H9 (cell line): ENCODE results near the gene C12orf56. TPM values are rescaled to one million over a fixed set of nuclear protein-coding genes. Genes with fewer than 3 reads are reported as not detected.

Experiments
- DNase-seq: peaks from one replicate; pipeline ENCODE4 v3.0.0-alpha.2; 2017
- H2AFZ ChIP-seq: one replicate; pipeline ENCODE4 v1.6.1; 2013; ENCODE audit warnings: mild to moderate bottlenecking, low read length, control low read depth, moderate library complexity
- H2AK5ac ChIP-seq: 2 replicates; pipeline ENCODE4 v1.6.1; 2013; ENCODE audit warnings: low read length, control low read depth, mixed read lengths; ENCODE audit not compliant: insufficient read length
- H2BK120ac ChIP-seq: one replicate; pipeline ENCODE4 v1.6.1; 2013; ENCODE audit warnings: low read depth, mild to moderate bottlenecking, low read length, control low read depth, inconsistent platforms; ENCODE audit not compliant: poor library complexity, severe bottlenecking
- H2BK12ac ChIP-seq: 2 replicates; pipeline ENCODE4 v1.6.1; 2013; ENCODE audit warnings: low read length, control low read depth, mixed read lengths, low read depth; ENCODE audit not compliant: insufficient read length
- H2BK15ac ChIP-seq: 2 replicates; pipeline ENCODE4 v1.6.1; 2013; ENCODE audit warnings: low read depth, low read length, control low read depth
- H2BK20ac ChIP-seq: one replicate; pipeline ENCODE4 v1.6.1; 2013; ENCODE audit warnings: low read depth, mild to moderate bottlenecking, low read length, control low read depth, inconsistent platforms; ENCODE audit not compliant: poor library complexity, severe bottlenecking
- H2BK5ac ChIP-seq: 2 replicates; pipeline ENCODE4 v1.6.1; 2013; ENCODE audit warnings: low read length, control low read depth, mixed read lengths; ENCODE audit not compliant: insufficient read length
- H3K14ac ChIP-seq: 2 replicates; pipeline ENCODE4 v1.6.1; 2013; ENCODE audit warnings: low read length, control low read depth; ENCODE audit not compliant: insufficient read depth
- H3K18ac ChIP-seq: 2 replicates; pipeline ENCODE4 v1.6.1; 2013; ENCODE audit warnings: low read depth, mild to moderate bottlenecking, mixed read lengths, low read length, control low read depth; ENCODE audit not compliant: insufficient read length
- H3K23ac ChIP-seq: 2 replicates; pipeline ENCODE4 v1.6.1; 2013; ENCODE audit warnings: low read length, control low read depth, mixed read lengths, low read depth; ENCODE audit not compliant: insufficient read length
- H3K23me2 ChIP-seq: 2 replicates; pipeline ENCODE4 v1.6.1; 2013; ENCODE audit warnings: low read depth, mild to moderate bottlenecking, mixed read lengths, low read length, control low read depth; ENCODE audit not compliant: insufficient read length, poor library complexity, severe bottlenecking
- H3K27ac ChIP-seq: 2 replicates; pipeline ENCODE4 v1.5.1; 2013; ENCODE audit warnings: low read length, control low read depth, mixed read lengths, low read depth; ENCODE audit not compliant: insufficient read length
- H3K27me3 ChIP-seq: 2 replicates; pipeline ENCODE4 v1.6.1; 2013; ENCODE audit warnings: low read length, control low read depth, inconsistent platforms; ENCODE audit not compliant: insufficient read depth
- H3K4ac ChIP-seq: 2 replicates; pipeline ENCODE4 v1.6.1; 2013; ENCODE audit warnings: low read depth, mild to moderate bottlenecking, control low read depth, inconsistent platforms, low read length, moderate library complexity
- H3K4me1 ChIP-seq: 2 replicates; pipeline ENCODE4 v1.6.1; 2013; ENCODE audit warnings: low read length, control low read depth, inconsistent platforms; ENCODE audit not compliant: insufficient read depth
- H3K4me2 ChIP-seq: 2 replicates; pipeline ENCODE4 v1.6.1; 2013; ENCODE audit warnings: low read length, control low read depth, mixed read lengths; ENCODE audit not compliant: insufficient read length, insufficient read depth
- H3K56ac ChIP-seq: 2 replicates; pipeline ENCODE4 v1.6.1; 2013; ENCODE audit warnings: low read depth, mild to moderate bottlenecking, mixed read lengths, low read length, control low read depth; ENCODE audit not compliant: insufficient read length
- H3K79me1 ChIP-seq: 2 replicates; pipeline ENCODE4 v1.6.1; 2013; ENCODE audit warnings: low read depth, mild to moderate bottlenecking, moderate library complexity, low read length, control low read depth, inconsistent platforms; ENCODE audit not compliant: insufficient read depth, poor library complexity, severe bottlenecking
- H3K79me2 ChIP-seq: 2 replicates; pipeline ENCODE4 v1.6.1; 2013; ENCODE audit warnings: low read length, control low read depth, inconsistent platforms; ENCODE audit not compliant: insufficient read depth
- H3K9ac ChIP-seq: 2 replicates; pipeline ENCODE4 v1.6.1; 2013; ENCODE audit warnings: low read length, control low read depth, mixed read lengths; ENCODE audit not compliant: insufficient read length; ENCODE audit errors: extremely low read depth
- H3K9me3 ChIP-seq: one replicate; pipeline ENCODE4 v1.6.1; 2013; ENCODE audit warnings: low read depth, low read length, inconsistent platforms; ENCODE audit not compliant: control insufficient read depth
- H3T11ph ChIP-seq: one replicate; pipeline ENCODE4 v1.6.1; 2013; ENCODE audit warnings: mild to moderate bottlenecking, low read length, control low read depth, inconsistent platforms
- H4K20me1 ChIP-seq: one replicate; pipeline ENCODE4 v1.6.1; 2013; ENCODE audit not compliant: control insufficient read depth, insufficient read length, insufficient read depth
- H4K5ac ChIP-seq: 2 replicates; pipeline ENCODE4 v1.6.1; 2013; ENCODE audit warnings: low read depth, mild to moderate bottlenecking, mixed read lengths, low read length, control low read depth; ENCODE audit not compliant: insufficient read length
- H4K8ac ChIP-seq: replicated peaks from 2 replicates; pipeline ENCODE4 v1.6.1; 2013; ENCODE audit warnings: low read length, control low read depth, mixed read lengths, low read depth; ENCODE audit not compliant: insufficient read length
- H4K91ac ChIP-seq: 2 replicates; pipeline ENCODE4 v1.6.1; 2013; ENCODE audit warnings: low read depth, mild to moderate bottlenecking, moderate library complexity, mixed read lengths, low read length, control low read depth; ENCODE audit not compliant: insufficient read length
- H3K27ac Mint-ChIP-seq, 3 experiments: 2 replicates in 2 of 3; 3 replicates in 1 of 3; pipeline ENCODE4 v1.8.0; 2020 to 2021; ENCODE audit warnings: mixed read lengths in 3 of 3, mild to moderate bottlenecking in 1 of 3, moderate library complexity in 1 of 3
- H3K27me3 Mint-ChIP-seq: 2 replicates; pipeline ENCODE4 v1.8.0; 2021; ENCODE audit warnings: low read depth, mild to moderate bottlenecking, moderate library complexity, mixed read lengths
- H3K36me3 Mint-ChIP-seq, 3 experiments: 2 replicates in 2 of 3; 3 replicates in 1 of 3; pipeline ENCODE4 v1.8.0; 2020 to 2021; ENCODE audit warnings: low read depth in 3 of 3, mixed read lengths in 3 of 3; ENCODE audit not compliant: insufficient read depth in 1 of 3
- H3K4me1 Mint-ChIP-seq, 2 experiments: 2 replicates each; pipeline ENCODE4 v1.8.0; 2020; ENCODE audit warnings: mixed read lengths in 2 of 2
- H3K4me3 Mint-ChIP-seq, 2 experiments: 2 replicates in 1 of 2; 3 replicates in 1 of 2; pipeline ENCODE4 v1.8.0; 2020 to 2021; ENCODE audit warnings: mild to moderate bottlenecking in 2 of 2, mixed read lengths in 2 of 2, moderate library complexity in 1 of 2
- H3K9me3 Mint-ChIP-seq, 2 experiments: 2 replicates in 1 of 2; 3 replicates in 1 of 2; pipeline ENCODE4 v1.8.0; 2020; ENCODE audit warnings: mild to moderate bottlenecking in 2 of 2, mixed read lengths in 2 of 2, moderate library complexity in 1 of 2
- WGBS: extraction: QIAGEN DNeasy Blood & Tissue Kit; methylation state at CpG from one replicate; pipeline ENCODE4 v1.1.7; 2013; ENCODE audit warnings: missing lambda C conversion rate, low lambda C conversion rate, mixed read lengths; ENCODE audit not compliant: insufficient read length; ENCODE audit errors: extremely low coverage; 5-methylcytosine and 5-hydroxymethylcytosine counted together
- total RNA-seq: library from RNA; stranded (reverse); gene quantifications from 2 replicates; pipeline ENCODE4 v1.2.1, GENCODE V29; 2021
- TF ChIP-seq, protein P1 (sequence below): fragments of 200-600 bp; sonication (generic); conservative IDR thresholded peaks from 3 replicates; pipeline ENCODE4 v1.8.0; 2021; ENCODE audit warnings: antibody characterized with exemption, mild to moderate bottlenecking

The C12orf56 gene
- total RNA-seq, 1 experiment from 2014 or later: 2.2 TPM

GRCh38 chr12:64323476-64324225, 66.9 kb downstream of the C12orf56 start:
- H3K9ac ChIP-seq: no peak overlapping the region
- H4K91ac ChIP-seq: no peak overlapping the region
- H3K4me2 ChIP-seq: no peak overlapping the region
- H4K8ac ChIP-seq: no peak overlapping the region
- no peak overlapping the region for H3K14ac ChIP-seq
- H2AFZ ChIP-seq: no peak overlapping the region
- no peak overlapping the region for H3K27ac ChIP-seq
- H2BK120ac ChIP-seq: no peak overlapping the region
- H3K79me2 ChIP-seq: no peaks in the 10 kb centered on the region
- TF ChIP-seq, protein P1, sequence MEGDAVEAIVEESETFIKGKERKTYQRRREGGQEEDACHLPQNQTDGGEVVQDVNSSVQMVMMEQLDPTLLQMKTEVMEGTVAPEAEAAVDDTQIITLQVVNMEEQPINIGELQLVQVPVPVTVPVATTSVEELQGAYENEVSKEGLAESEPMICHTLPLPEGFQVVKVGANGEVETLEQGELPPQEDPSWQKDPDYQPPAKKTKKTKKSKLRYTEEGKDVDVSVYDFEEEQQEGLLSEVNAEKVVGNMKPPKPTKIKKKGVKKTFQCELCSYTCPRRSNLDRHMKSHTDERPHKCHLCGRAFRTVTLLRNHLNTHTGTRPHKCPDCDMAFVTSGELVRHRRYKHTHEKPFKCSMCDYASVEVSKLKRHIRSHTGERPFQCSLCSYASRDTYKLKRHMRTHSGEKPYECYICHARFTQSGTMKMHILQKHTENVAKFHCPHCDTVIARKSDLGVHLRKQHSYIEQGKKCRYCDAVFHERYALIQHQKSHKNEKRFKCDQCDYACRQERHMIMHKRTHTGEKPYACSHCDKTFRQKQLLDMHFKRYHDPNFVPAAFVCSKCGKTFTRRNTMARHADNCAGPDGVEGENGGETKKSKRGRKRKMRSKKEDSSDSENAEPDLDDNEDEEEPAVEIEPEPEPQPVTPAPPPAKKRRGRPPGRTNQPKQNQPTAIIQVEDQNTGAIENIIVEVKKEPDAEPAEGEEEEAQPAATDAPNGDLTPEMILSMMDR: no peak
- H3K4me1 ChIP-seq: peaks cover 9% of the 10 kb centered on the region
- no peak for DNase-seq
- H3K4ac ChIP-seq: no peak overlapping the region
- no peak overlapping the region for H2BK20ac ChIP-seq
- no peak overlapping the region for H3K56ac ChIP-seq
- Mint-ChIP-seq H3K27me3 (no peaks in the 10 kb centered on the region), H3K4me1 (peaks cover 25 to 26% of the 10 kb centered on the region in 2 experiments), H3K9me3 (peaks cover 4% of the 10 kb centered on the region in 2 experiments; a peak in 3 of 5 replicates), H3K27ac (no peak overlapping the region), H3K4me3 (no peak overlapping the region), H3K36me3 (peaks cover 0 to 4% (median 3%) of the 10 kb centered on the region in 3 experiments; a peak in 5 of 7 replicates)
- H3K18ac ChIP-seq: no peak overlapping the region
- no peak overlapping the region for H2BK12ac ChIP-seq
- H4K20me1 ChIP-seq: no peaks in the 10 kb centered on the region
- no peaks in the 10 kb centered on the region for H3K79me1 ChIP-seq
- H4K5ac ChIP-seq: no peak overlapping the region
- H3K9me3 ChIP-seq: no peaks in the 10 kb centered on the region
- no peak overlapping the region for H2BK5ac ChIP-seq
- no peak overlapping the region for H3K23ac ChIP-seq
- no peaks in the 10 kb centered on the region for H3K23me2 ChIP-seq
- no peak overlapping the region for H3T11ph ChIP-seq
- no CpG with 5 or more reads among the region's 3 CpGs for WGBS
- H2AK5ac ChIP-seq: no peak overlapping the region
- no peaks in the 10 kb centered on the region for H3K27me3 ChIP-seq
- H2BK15ac ChIP-seq: no peak overlapping the region
